HG03135 (cell line): Measurements from ENCODE around the gene MAL.
"Not testable (repeated sequence)": the region's sequence is repeated elsewhere in the genome, so short reads cannot be mapped to it uniquely, and the experiment has no call there.

Experiments used
- ATAC-seq: cut with Tn5 transposase; IDR thresholded peaks from one replicate; pipeline ENCODE4 v1.9.1; 2021; ENCODE audit warnings: mild to moderate bottlenecking, moderate library complexity; ENCODE audit not compliant: unreplicated experiment

The MAL gene

DNA sequence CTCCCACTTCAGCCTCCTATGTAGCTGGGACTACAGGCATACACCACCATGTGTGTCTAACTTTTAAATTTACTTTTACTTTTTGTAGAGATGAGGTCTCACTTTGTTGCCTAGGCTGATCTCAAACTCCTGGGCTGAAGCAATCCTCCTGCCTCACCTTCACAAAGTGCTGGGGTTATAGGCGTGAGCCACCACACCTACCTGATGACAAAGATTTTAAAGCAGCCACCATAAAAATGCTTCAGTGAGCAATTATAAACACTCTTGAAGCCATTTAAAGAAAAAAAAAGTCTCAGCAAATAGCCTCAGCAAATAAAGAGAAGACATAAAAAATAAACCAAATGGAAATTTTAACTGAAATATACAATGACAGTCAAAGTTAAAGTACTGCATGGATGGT, 60.5 kb downstream of the MAL start:
- no peak for ATAC-seq

DNA sequence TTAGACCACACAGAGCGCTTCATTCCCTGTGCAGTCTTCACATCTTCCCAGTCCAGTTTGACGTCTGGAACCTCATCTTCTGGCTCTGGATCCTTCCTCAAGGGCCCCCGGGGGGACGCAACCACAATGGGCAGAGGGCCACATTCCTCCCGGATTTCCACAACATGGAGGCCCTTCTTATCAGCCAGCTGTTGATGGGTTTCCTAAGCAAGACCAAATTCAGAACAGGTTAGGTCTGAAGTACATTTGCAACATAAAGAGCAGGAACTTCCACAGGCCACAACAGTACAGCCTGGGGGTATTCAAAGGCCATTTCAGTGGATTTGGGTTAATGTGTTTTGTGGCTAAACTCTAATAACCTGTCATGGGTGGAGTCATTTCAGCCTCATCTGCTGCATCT, 61.9 kb downstream of the MAL start:
- ATAC-seq, result no peak

DNA sequence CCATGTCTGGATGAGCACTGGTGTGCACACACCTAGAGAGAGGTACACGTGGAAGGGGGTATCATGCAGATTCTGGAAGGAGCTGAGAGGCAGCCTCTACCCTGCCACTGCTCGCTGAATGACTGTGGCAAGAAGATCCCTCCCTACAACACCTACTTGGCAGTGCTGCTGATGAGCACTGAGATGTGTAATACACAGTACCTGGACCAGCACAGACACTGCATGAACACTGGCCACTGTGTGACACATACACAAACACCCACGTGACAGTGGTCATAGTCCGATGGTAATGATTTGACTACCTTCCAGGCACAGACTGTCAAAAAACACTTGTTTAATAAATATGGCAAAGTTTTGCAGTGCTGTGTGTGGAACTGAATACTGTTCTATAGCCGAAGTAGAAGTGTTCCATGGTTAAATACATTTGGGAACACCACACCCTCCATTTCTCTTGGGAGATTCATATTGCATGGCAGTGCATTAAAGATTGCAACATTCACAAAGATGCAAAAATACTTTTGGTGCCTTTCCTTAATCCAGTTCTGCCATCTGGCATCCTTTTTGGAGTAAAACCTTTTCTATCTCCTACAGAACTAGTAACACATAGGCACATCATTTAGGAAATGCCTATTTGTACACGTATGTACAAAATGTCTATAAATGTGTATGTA, 66.5 kb downstream of the MAL start:
- ATAC-seq, result no peak

DNA sequence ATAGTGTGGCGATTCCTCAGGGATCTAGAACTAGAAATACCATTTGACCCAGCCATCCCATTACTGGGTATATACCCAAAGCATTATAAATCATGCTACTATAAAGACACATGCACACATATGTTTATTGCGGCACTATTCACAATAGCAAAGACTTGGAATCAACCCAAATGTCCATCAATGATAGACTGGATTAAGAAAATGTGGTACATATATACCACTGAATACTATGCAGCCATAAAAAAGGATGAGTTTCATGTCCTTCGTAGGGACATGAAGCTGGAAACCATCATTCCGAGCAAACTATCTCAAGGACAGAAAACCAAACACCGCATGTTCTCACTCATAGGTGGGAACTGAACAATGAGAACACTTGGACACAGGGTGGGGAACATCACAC, 72.8 kb downstream of the MAL start:
- not testable (repeated sequence) for ATAC-seq

DNA sequence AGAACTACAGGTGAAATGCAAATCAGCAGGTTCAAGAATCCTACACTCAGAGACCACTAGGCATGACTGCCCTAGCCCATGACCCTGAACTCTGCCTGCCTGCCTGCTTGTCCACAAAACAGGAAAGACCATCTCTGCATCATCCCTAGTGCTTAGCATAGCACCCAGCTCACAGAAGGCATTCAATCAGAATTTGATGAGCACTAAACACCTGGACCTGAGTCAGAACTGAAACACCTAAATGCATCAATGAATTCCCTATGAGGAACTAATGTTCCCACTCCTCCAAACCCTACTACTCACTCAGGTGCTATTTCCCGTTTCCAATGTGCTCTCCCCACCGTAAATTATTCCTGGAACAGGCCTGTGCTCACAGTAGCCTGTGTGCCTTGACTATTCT, 74.4 kb downstream of the MAL start:
- ATAC-seq, result no peak
